Measurements from ENCODE around the gene CACNA1E. TPM values are rescaled to one million over a fixed set of nuclear protein-coding genes. Genes with fewer than 3 reads are reported as not detected.

CACNA1E gene
- total RNA-seq, 2 experiments from 2014 or later = not detected

- TF ChIP-seq EZH2phosphoT487 (IDR thresholded peaks at IDR 0.05; ENCODE audit: borderline replicate concordance, low read depth, low read length) (no peak), CTCF (conservative IDR thresholded peaks at IDR 0.05; ENCODE audit: low read length) (peak; percentile 44; the same call in 1 of the 2 replicates)
- CTCF ChIA-PET (ENCODE audit: unreplicated experiment) = no interaction called here
- Histone ChIP-seq H3K79me2 (ENCODE audit: insufficient read depth, low read depth, low read length) (no peaks in the 10 kb centered on the region), H3K27ac (ENCODE audit: low read depth, low read length, poor library complexity, severe bottlenecking) (no peak overlapping the region), H2AFZ (ENCODE audit: low read length) (no peak overlapping the region), H4K20me1 (ENCODE audit: insufficient read depth, low read length) (no peaks in the 10 kb centered on the region), H3K9me2 (ENCODE audit: insufficient read depth, low read length) (no peaks in the 10 kb centered on the region), H3K9me3 (ENCODE audit: low read length) (no peaks in the 10 kb centered on the region), H3K4me3 (ENCODE audit: low read depth, low read length, poor library complexity, severe bottlenecking) (no peak overlapping the region), H3K36me3 (ENCODE audit: insufficient read depth, low read length) (no peaks in the 10 kb centered on the region), H3K4me2 (ENCODE audit: low read length) (no peak overlapping the region), H3K4me1 (ENCODE audit: insufficient read depth, low read length, poor library complexity, severe bottlenecking) (no peaks in the 10 kb centered on the region)
- POLR2A ChIA-PET = no interaction called here
- BruUV-seq (replicated peaks) = no TSS peak
- no peak for DNase-seq (ENCODE audit: low spot score)
- intact Hi-C loops (cut with micrococcal nuclease; ENCODE audit: unreplicated experiment) = no loop called here
Measured at GRCh38 chr1:181497870-181498269, 14.6 kb downstream of the CACNA1E start.

- POLR2A ChIA-PET = no interaction called here
- Histone ChIP-seq H3K4me1 (ENCODE audit: insufficient read depth, low read length, poor library complexity, severe bottlenecking) (peaks cover 5% of the 10 kb centered on the region), H2AFZ (ENCODE audit: low read length) (no peak overlapping the region), H3K4me2 (ENCODE audit: low read length) (no peak overlapping the region), H4K20me1 (ENCODE audit: insufficient read depth, low read length) (no peaks in the 10 kb centered on the region), H3K9me3 (ENCODE audit: low read length) (no peaks in the 10 kb centered on the region), H3K79me2 (ENCODE audit: insufficient read depth, low read depth, low read length) (no peaks in the 10 kb centered on the region), H3K9me2 (ENCODE audit: insufficient read depth, low read length) (no peaks in the 10 kb centered on the region), H3K36me3 (ENCODE audit: insufficient read depth, low read length) (no peaks in the 10 kb centered on the region), H3K27ac (ENCODE audit: low read depth, low read length, poor library complexity, severe bottlenecking) (no peak overlapping the region), H3K4me3 (ENCODE audit: low read depth, low read length, poor library complexity, severe bottlenecking) (no peak overlapping the region)
- CTCF ChIA-PET (ENCODE audit: unreplicated experiment) = interaction anchor here (0.6 kb wide), 1 partner anchor 889 kb away, joined by 3 read pairs; no protein-coding TSS in a partner anchor
- no TSS peak for BruUV-seq (replicated peaks)
- TF ChIP-seq CTCF (conservative IDR thresholded peaks at IDR 0.05; ENCODE audit: low read length) = no peak
- no peak for TF ChIP-seq EZH2phosphoT487 (IDR thresholded peaks at IDR 0.05; ENCODE audit: borderline replicate concordance, low read depth, low read length)
- intact Hi-C loops (cut with micrococcal nuclease; ENCODE audit: unreplicated experiment) = no loop called here
- DNase-seq (ENCODE audit: low spot score) = no peak
Measured at GRCh38 chr1:181499825-181500224, 16.5 kb downstream of the CACNA1E start.

GRCh38 chr1:181500636-181501035 is 17.3 kb downstream of the CACNA1E start:
- H3K36me3 ChIP-seq (ENCODE audit: insufficient read depth, low read length) = no peaks in the 10 kb centered on the region
- CTCF ChIA-PET (ENCODE audit: unreplicated experiment) = interaction anchor here (0.6 kb wide), 1 partner anchor 888 kb away, joined by 3 read pairs; no protein-coding TSS in a partner anchor
- peaks cover 8% of the 10 kb centered on the region for H3K4me1 ChIP-seq (ENCODE audit: insufficient read depth, low read length, poor library complexity, severe bottlenecking)
- H3K4me2 ChIP-seq (ENCODE audit: low read length) = no peak overlapping the region
- no TSS peak for BruUV-seq (replicated peaks)
- H4K20me1 ChIP-seq (ENCODE audit: insufficient read depth, low read length) = no peaks in the 10 kb centered on the region
- intact Hi-C loops (cut with micrococcal nuclease; ENCODE audit: unreplicated experiment) = no loop called here
- no peaks in the 10 kb centered on the region for H3K79me2 ChIP-seq (ENCODE audit: insufficient read depth, low read depth, low read length)
- POLR2A ChIA-PET = no interaction called here
- H3K9me2 ChIP-seq (ENCODE audit: insufficient read depth, low read length) = no peaks in the 10 kb centered on the region
- H3K27ac ChIP-seq (ENCODE audit: low read depth, low read length, poor library complexity, severe bottlenecking) = no peak overlapping the region
- H3K4me3 ChIP-seq (ENCODE audit: low read depth, low read length, poor library complexity, severe bottlenecking) = no peak overlapping the region
- no peak for TF ChIP-seq EZH2phosphoT487 (IDR thresholded peaks at IDR 0.05; ENCODE audit: borderline replicate concordance, low read depth, low read length)
- TF ChIP-seq CTCF (conservative IDR thresholded peaks at IDR 0.05; ENCODE audit: low read length) = no peak
- H3K9me3 ChIP-seq (ENCODE audit: low read length) = no peaks in the 10 kb centered on the region
- no peak overlapping the region for H2AFZ ChIP-seq (ENCODE audit: low read length)
- DNase-seq (ENCODE audit: low spot score) = no peak

Measured in OCI-LY7 (cell line).